Activated naive CD8-positive, alpha-beta T cell treated with anti-CD3 and anti-CD28 coated beads, Interleukin-2, amount 10 ng/mL, durations not matched to agents 7 days and 5 days (primary cell): Measurements from ENCODE around the gene TGIF2. TPM values are rescaled to one million over a fixed set of nuclear protein-coding genes. Genes with fewer than 3 reads are reported as not detected.
A peak's percentile ranks its signal among the peaks of the same experiment; 100 is the strongest.

Source experiments
- ATAC-seq: fragments of 150-1000 bp; cut with Tn5 transposase; one replicate; pipeline ENCODE4 v1.10.0; 2021; ENCODE audit warnings: low read depth, moderate library complexity
- POLR2A ChIA-PET: fragments of 350-600 bp; sonication (Branson Sonifier 250); formaldehyde crosslinking; loops from one replicate; lab custom pipeline; 2021; ENCODE audit warnings: antibody characterized with exemption; lab: Charles Lee
- DNase-seq: peaks from one replicate; pipeline ENCODE4 v3.0.0; 2021
- H3K27ac Mint-ChIP-seq: one replicate; pipeline ENCODE4 v1.8.0; 2022; ENCODE audit warnings: mild to moderate bottlenecking, mixed read lengths
- H3K27me3 Mint-ChIP-seq: one replicate; pipeline ENCODE4 v1.8.0; 2022; ENCODE audit warnings: mild to moderate bottlenecking, moderate library complexity, mixed read lengths
- H3K36me3 Mint-ChIP-seq: one replicate; pipeline ENCODE4 v1.8.0; 2021; ENCODE audit warnings: mild to moderate bottlenecking, mixed read lengths
- H3K4me1 Mint-ChIP-seq: one replicate; pipeline ENCODE4 v1.8.0; 2021; ENCODE audit warnings: mixed read lengths
- H3K4me3 Mint-ChIP-seq: one replicate; pipeline ENCODE4 v1.8.0; 2022; ENCODE audit warnings: mild to moderate bottlenecking, moderate library complexity, mixed read lengths
- H3K9me3 Mint-ChIP-seq: one replicate; pipeline ENCODE4 v1.8.0; 2021; ENCODE audit warnings: mixed read lengths
- total RNA-seq, 2 experiments: library from RNA; stranded (reverse); gene quantifications; one replicate each; pipeline ENCODE4 v1.2.3, GENCODE V29; 2021

TGIF2 gene
- total RNA-seq, result 10 to 100 TPM; 32.2 to 33.1 TPM

DNA sequence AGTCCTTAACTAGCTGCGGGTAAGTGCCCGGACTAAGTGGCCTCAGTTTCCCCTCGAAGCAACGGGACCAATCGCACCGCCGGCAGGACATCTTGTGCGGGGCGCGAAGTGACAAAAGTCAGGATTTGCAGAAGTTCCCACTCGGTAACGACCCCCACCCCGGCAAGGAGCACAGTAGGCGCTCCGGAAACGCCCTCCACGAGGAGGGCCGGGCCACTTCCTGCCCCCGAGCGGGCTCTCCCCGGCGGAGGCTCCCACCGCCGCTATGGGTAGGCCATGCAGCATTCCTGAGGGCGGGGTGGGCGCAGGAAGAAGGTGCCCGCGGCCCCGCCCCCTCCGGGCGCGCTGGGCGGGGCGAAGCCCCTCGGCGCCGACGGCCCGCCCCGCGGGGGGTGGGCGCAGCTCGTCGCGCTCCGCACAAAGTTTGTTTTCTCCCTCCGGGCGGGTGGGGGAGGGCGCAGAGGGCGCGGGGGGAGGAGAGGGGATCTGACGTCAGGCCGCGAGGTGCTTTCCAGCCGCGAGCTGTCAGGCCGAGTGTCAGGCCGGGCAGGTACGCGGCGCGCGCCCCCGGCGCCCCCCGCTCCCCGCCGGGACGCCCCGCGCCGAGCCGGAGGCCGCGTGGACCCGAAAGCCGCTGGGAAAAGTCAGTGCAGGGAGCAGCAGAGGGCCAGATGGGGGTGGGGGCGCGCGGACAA lies at the start of gene TGIF2:
Gene TGIF2 (plus strand): TSS at position 495 of the 695 bp plus-strand sequence. CDS start 5,178 bp downstream, outside the sequence.
- ATAC-seq (peak; percentile 82), DNase-seq (peak; percentile 96)
- POLR2A ChIA-PET, result interaction anchor here (0.9 to 10.0 kb wide), 12 partner anchors 9 to 619 kb away, joined by 3 to 195 read pairs (median 5); partner anchors contain the start of genes RAB5IF, SCAND1 and SLA2
- Mint-ChIP-seq H3K27me3 (no peaks in the 10 kb centered on the region), H3K36me3 (peaks cover 15% of the 10 kb centered on the region), H3K9me3 (no peaks in the 10 kb centered on the region), H3K4me1 (peaks cover 32% of the 10 kb centered on the region), H3K27ac (peak within 1 kb of the TSS; percentile 97), H3K4me3 (peak within 1 kb of the TSS; percentile 94)

- no peaks in the 10 kb centered on the region for H3K9me3 Mint-ChIP-seq
- POLR2A ChIA-PET, result no interaction called here
- DNase-seq (no peak), ATAC-seq (no peak)
- H3K36me3 Mint-ChIP-seq, result no peaks in the 10 kb centered on the region
- H3K4me3 Mint-ChIP-seq, result no peak overlapping the region
- H3K27me3 Mint-ChIP-seq, result no peaks in the 10 kb centered on the region
- no peaks in the 10 kb centered on the region for H3K4me1 Mint-ChIP-seq
- H3K27ac Mint-ChIP-seq, result no peak overlapping the region
Observed at GRCh38 chr20:36525620-36526365, 47.6 kb upstream of the TGIF2 start.

- POLR2A ChIA-PET, result no interaction called here
- DNase-seq (no peak), ATAC-seq (no peak)
- H3K4me3 Mint-ChIP-seq, result no peak overlapping the region
- H3K9me3 Mint-ChIP-seq, result no peaks in the 10 kb centered on the region
- no peaks in the 10 kb centered on the region for H3K27me3 Mint-ChIP-seq
- no peaks in the 10 kb centered on the region for H3K36me3 Mint-ChIP-seq
- H3K4me1 Mint-ChIP-seq, result no peaks in the 10 kb centered on the region
- H3K27ac Mint-ChIP-seq, result no peak overlapping the region
Observed at GRCh38 chr20:36526521-36527011, 46.8 kb upstream of the TGIF2 start.

DNA sequence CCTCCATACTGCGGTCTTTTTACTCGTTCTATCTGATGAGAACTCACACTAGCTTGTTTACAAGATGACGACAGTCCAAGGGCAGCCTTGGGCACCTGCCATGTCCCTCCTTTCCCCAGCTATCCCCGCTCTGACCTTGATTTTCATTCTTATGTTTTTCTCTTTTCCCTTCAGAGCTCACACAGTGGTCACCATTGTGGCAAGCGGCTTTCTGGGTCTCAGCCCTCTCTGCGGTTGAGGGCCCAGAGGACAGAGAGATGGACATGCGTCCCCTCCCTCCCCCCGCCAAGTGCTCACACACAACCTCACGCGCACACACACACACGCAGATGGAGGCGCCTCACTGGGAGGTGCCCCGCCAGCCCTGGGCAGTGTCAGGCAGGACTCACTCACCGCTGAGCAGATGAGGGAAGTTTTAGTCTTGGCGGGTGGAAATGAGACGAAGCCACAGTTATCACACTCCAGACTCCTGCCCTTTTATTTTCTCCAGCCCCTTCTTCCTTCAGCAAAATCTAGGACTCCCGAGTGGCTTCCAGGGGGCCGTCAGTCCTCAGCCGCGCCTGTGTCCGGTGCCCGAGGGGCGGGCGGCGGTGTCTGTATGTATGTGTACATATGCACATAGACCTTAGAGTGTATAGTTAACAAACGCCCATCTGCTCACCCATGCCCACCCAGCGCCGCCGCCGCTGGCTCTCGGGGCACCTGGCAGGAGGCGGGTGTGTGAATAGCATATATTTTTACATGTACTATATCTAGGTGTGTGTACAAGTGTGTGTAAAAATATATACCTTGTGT lies 45.9 kb upstream of the TGIF2 start:
- H3K27ac Mint-ChIP-seq, result no peak overlapping the region
- no peaks in the 10 kb centered on the region for H3K9me3 Mint-ChIP-seq
- ATAC-seq (no peak), DNase-seq (no peak)
- no peaks in the 10 kb centered on the region for H3K27me3 Mint-ChIP-seq
- POLR2A ChIA-PET, result no interaction called here
- H3K4me1 Mint-ChIP-seq, result no peaks in the 10 kb centered on the region
- no peaks in the 10 kb centered on the region for H3K36me3 Mint-ChIP-seq
- H3K4me3 Mint-ChIP-seq, result no peak overlapping the region

GRCh38 chr20:36528176-36528874 lies 45.1 kb upstream of the TGIF2 start:
- Mint-ChIP-seq H3K4me1 (no peaks in the 10 kb centered on the region), H3K4me3 (no peak overlapping the region), H3K36me3 (no peaks in the 10 kb centered on the region), H3K27me3 (no peaks in the 10 kb centered on the region), H3K27ac (no peak overlapping the region), H3K9me3 (no peaks in the 10 kb centered on the region)
- no peak for ATAC-seq
- POLR2A ChIA-PET, result no interaction called here
- no peak for DNase-seq

GRCh38 chr20:36528875-36529417 lies 44.5 kb upstream of the TGIF2 start:
- Mint-ChIP-seq H3K9me3 (no peaks in the 10 kb centered on the region), H3K27ac (no peak overlapping the region), H3K4me3 (no peak overlapping the region), H3K4me1 (no peaks in the 10 kb centered on the region), H3K36me3 (no peaks in the 10 kb centered on the region), H3K27me3 (no peaks in the 10 kb centered on the region)
- ATAC-seq, result no peak
- POLR2A ChIA-PET, result no interaction called here
- DNase-seq, result no peak

DNA sequence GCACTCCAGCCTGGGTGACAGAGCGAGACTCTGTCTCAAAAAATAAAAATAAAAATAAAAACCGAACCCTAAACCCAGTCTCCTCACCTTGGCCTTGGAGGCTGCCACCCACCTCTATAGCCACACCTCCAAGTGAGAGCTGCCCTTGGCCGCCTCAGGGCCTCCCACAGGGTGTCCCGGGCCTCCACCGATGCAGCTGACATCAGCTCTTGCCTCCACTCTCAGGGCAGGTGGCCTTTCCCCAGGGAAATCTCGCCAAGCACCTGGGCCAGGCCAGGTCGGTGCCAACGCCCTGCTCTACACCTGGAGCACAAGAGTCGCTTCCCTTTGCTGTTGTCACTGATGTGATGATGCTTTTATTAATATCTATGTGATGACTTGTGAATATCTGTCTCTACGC lies 41.0 kb upstream of the TGIF2 start:
- no peak for ATAC-seq
- no peak overlapping the region for H3K27ac Mint-ChIP-seq
- no peak overlapping the region for H3K4me3 Mint-ChIP-seq
- no peaks in the 10 kb centered on the region for H3K4me1 Mint-ChIP-seq
- no peaks in the 10 kb centered on the region for H3K36me3 Mint-ChIP-seq
- no peak for DNase-seq
- POLR2A ChIA-PET, result no interaction called here
- H3K9me3 Mint-ChIP-seq, result no peaks in the 10 kb centered on the region
- no peaks in the 10 kb centered on the region for H3K27me3 Mint-ChIP-seq

GRCh38 chr20:36532822-36533221 lies 40.6 kb upstream of the TGIF2 start:
- POLR2A ChIA-PET, result no interaction called here
- ATAC-seq (no peak), DNase-seq (no peak)
- H3K9me3 Mint-ChIP-seq, result no peaks in the 10 kb centered on the region
- no peaks in the 10 kb centered on the region for H3K4me1 Mint-ChIP-seq
- no peaks in the 10 kb centered on the region for H3K27me3 Mint-ChIP-seq
- no peak overlapping the region for H3K27ac Mint-ChIP-seq
- H3K36me3 Mint-ChIP-seq, result no peaks in the 10 kb centered on the region
- no peak overlapping the region for H3K4me3 Mint-ChIP-seq

- Mint-ChIP-seq H3K27ac (no peak overlapping the region), H3K4me3 (no peak overlapping the region), H3K9me3 (no peaks in the 10 kb centered on the region), H3K4me1 (no peaks in the 10 kb centered on the region), H3K27me3 (no peaks in the 10 kb centered on the region), H3K36me3 (no peaks in the 10 kb centered on the region)
- DNase-seq (no peak), ATAC-seq (no peak)
- POLR2A ChIA-PET, result no interaction called here
Observed at GRCh38 chr20:36538026-36538722, 35.2 kb upstream of the TGIF2 start.

- no peak for DNase-seq
- Mint-ChIP-seq H3K36me3 (no peaks in the 10 kb centered on the region), H3K27me3 (no peaks in the 10 kb centered on the region), H3K4me1 (no peaks in the 10 kb centered on the region), H3K4me3 (peak overlapping the region; percentile 16), H3K27ac (no peak overlapping the region), H3K9me3 (no peaks in the 10 kb centered on the region)
- POLR2A ChIA-PET, result no interaction called here
- no peak for ATAC-seq
Observed at GRCh38 chr20:36540551-36541211, 32.7 kb upstream of the TGIF2 start.

GRCh38 chr20:36541227-36541767 lies 32.1 kb upstream of the TGIF2 start, which contains the start of gene MYL9:
TSS of gene MYL9 (plus strand) at chr20:36541519. CDS start at chr20:36544885, 3,366 bp downstream.
- Mint-ChIP-seq H3K36me3 (no peaks in the 10 kb centered on the region), H3K9me3 (no peaks in the 10 kb centered on the region), H3K27ac (no peak within 1 kb of the TSS), H3K4me1 (peaks cover 2% of the 10 kb centered on the region), H3K27me3 (no peaks in the 10 kb centered on the region), H3K4me3 (peak within 1 kb of the TSS; percentile 16)
- ATAC-seq (peak; percentile 21), DNase-seq (no peak)
- POLR2A ChIA-PET, result no interaction called here
